NCI-H2196 treated with DMSO at 0.1 percent for 48 hours (cell line): ENCODE data around the gene PVR.
"Not testable (repeated sequence)": the region's sequence is repeated elsewhere in the genome, so short reads cannot be mapped to it uniquely, and the experiment has no call there.

Experiments
- DNase-seq: peaks from one replicate; lab custom pipeline; 2025; ENCODE audit not compliant: unreplicated experiment; lab: John Stamatoyannopoulos, UW

PVR gene

GRCh38 chr19:44694184-44694579, 50.5 kb downstream of the PVR start:
- no peak for DNase-seq

- DNase-seq: peak; percentile 73
Observed at GRCh38 chr19:44696939-44697669, 53.4 kb downstream of the PVR start.

- no peak for DNase-seq
Observed at GRCh38 chr19:44697670-44698034, 53.9 kb downstream of the PVR start.

GRCh38 chr19:44698492-44699201, 54.9 kb downstream of the PVR start, which contains the start of gene CEACAM16:
Gene CEACAM16 (plus strand): TSS chr19:44699151. CDS start chr19:44701457, 2,306 bp downstream.
- DNase-seq: no peak

- no peak for DNase-seq
Observed at GRCh38 chr19:44700547-44700946, 56.8 kb downstream of the PVR start.

- no peak for DNase-seq
Observed at GRCh38 chr19:44701228-44701627, 57.5 kb downstream of the PVR start.

- DNase-seq: no peak
Observed at GRCh38 chr19:44702551-44703176, 59.0 kb downstream of the PVR start.

GRCh38 chr19:44703336-44704078, 59.8 kb downstream of the PVR start:
- no peak for DNase-seq

- DNase-seq: no peak
Observed at GRCh38 chr19:44704982-44705381, 61.3 kb downstream of the PVR start.

- DNase-seq: no peak
Observed at GRCh38 chr19:44705502-44706010, 61.8 kb downstream of the PVR start.

GRCh38 chr19:44706506-44707236, 63.0 kb downstream of the PVR start:
- DNase-seq: no peak

GRCh38 chr19:44707794-44708193, 64.1 kb downstream of the PVR start:
- no peak for DNase-seq

- no peak for DNase-seq
Observed at GRCh38 chr19:44708940-44709339, 65.2 kb downstream of the PVR start.

GRCh38 chr19:44709434-44710266, 65.9 kb downstream of the PVR start:
- not testable (repeated sequence) for DNase-seq

- no peak for DNase-seq
Observed at GRCh38 chr19:44710483-44710882, 66.8 kb downstream of the PVR start.

GRCh38 chr19:44712864-44713515, 69.3 kb downstream of the PVR start:
- no peak for DNase-seq
